GM18951 (cell line): ENCODE results near the gene TENM4.
"Not testable (repeated sequence)": the region's sequence is repeated elsewhere in the genome, so short reads cannot be mapped to it uniquely, and the experiment has no call there.

Experiments
- POLR2A ChIP-seq: IDR thresholded peaks from 4 replicates; pipeline ENCODE4 v1.6.1; 2011; ENCODE audit warnings: mild to moderate bottlenecking; ENCODE audit not compliant: insufficient read length, insufficient read depth; ENCODE audit errors: extremely low read depth
- in situ Hi-C: fragments of 300-500 bp; cut with MboI; formaldehyde crosslinking; loops from one replicate; pipeline ENCODE4 v1.12.0; 2022; ENCODE audit warnings: low sequenced_read_pairs, mixed read lengths, inconsistent platforms; ENCODE audit not compliant: unreplicated experiment

The TENM4 gene

GRCh38 chr11:78832226-78832947 lies 608.4 kb downstream of the TENM4 start:
- TF ChIP-seq POLR2A = no peak
- in situ Hi-C loops = no loop called here

GRCh38 chr11:78831571-78831970 lies 609.3 kb downstream of the TENM4 start:
- no peak for TF ChIP-seq POLR2A
- in situ Hi-C loops = no loop called here

GRCh38 chr11:78830277-78830819 lies 610.5 kb downstream of the TENM4 start:
- TF ChIP-seq POLR2A = no peak

GRCh38 chr11:78829146-78829545 lies 611.7 kb downstream of the TENM4 start:
- in situ Hi-C loops = no loop called here
- no peak for TF ChIP-seq POLR2A

More at GRCh38 chr11:78830277-78830819, 610.5 kb downstream of the TENM4 start:
- in situ Hi-C loops = no loop called here

GRCh38 chr11:78828676-78829075 lies 612.2 kb downstream of the TENM4 start:
- in situ Hi-C loops = no loop called here
- TF ChIP-seq POLR2A = no peak

- in situ Hi-C loops = not testable (repeated sequence)
Observed at GRCh38 chr11:78827291-78827690, 613.5 kb downstream of the TENM4 start.

GRCh38 chr11:78825591-78826020 lies 615.2 kb downstream of the TENM4 start:
- TF ChIP-seq POLR2A = no peak
- in situ Hi-C loops = no loop called here

GRCh38 chr11:78823588-78823987 lies 617.2 kb downstream of the TENM4 start:
- no peak for TF ChIP-seq POLR2A
- in situ Hi-C loops = no loop called here

GRCh38 chr11:78822931-78823423 lies 617.9 kb downstream of the TENM4 start:
- no peak for TF ChIP-seq POLR2A
- in situ Hi-C loops = no loop called here

GRCh38 chr11:78821371-78822306 lies 619.2 kb downstream of the TENM4 start:
- in situ Hi-C loops = no loop called here
- TF ChIP-seq POLR2A = no peak

GRCh38 chr11:78820741-78821140 lies 620.1 kb downstream of the TENM4 start:
- in situ Hi-C loops = no loop called here
- no peak for TF ChIP-seq POLR2A

- in situ Hi-C loops = no loop called here
- no peak for TF ChIP-seq POLR2A
Observed at GRCh38 chr11:78818201-78818600, 622.6 kb downstream of the TENM4 start.

- no peak for TF ChIP-seq POLR2A
- in situ Hi-C loops = no loop called here
Observed at GRCh38 chr11:78815831-78816230, 625.0 kb downstream of the TENM4 start.
